Upper lobe of right lung (tissue), 1 donor: ENCODE results near the gene BPIFB3. TPM values are rescaled to one million over a fixed set of nuclear protein-coding genes. Genes with fewer than 3 reads are reported as not detected.

Experiments used
- ATAC-seq: fragments of 200-7000 bp; cut with Tn5 transposase; one replicate; pipeline ENCODE4 v1.9.1; 2020; ENCODE audit warnings: mild to moderate bottlenecking, moderate library complexity
- DNase-seq: peaks from one replicate; pipeline ENCODE4 v3.0.0-alpha.2; 2020
- H3K27ac ChIP-seq: fragments of 200-600 bp; one replicate; pipeline ENCODE4 v1.8.0; 2022
- H3K27me3 ChIP-seq: fragments of 200-600 bp; one replicate; pipeline ENCODE4 v1.8.0; 2022; ENCODE audit warnings: mild to moderate bottlenecking
- H3K36me3 ChIP-seq: fragments of 200-600 bp; one replicate; pipeline ENCODE4 v1.8.0; 2022
- H3K4me1 ChIP-seq: fragments of 200-600 bp; one replicate; pipeline ENCODE4 v1.8.0; 2022
- H3K4me3 ChIP-seq: fragments of 200-600 bp; one replicate; pipeline ENCODE4 v1.8.0; 2022; ENCODE audit warnings: mild to moderate bottlenecking
- H3K9me3 ChIP-seq: fragments of 200-600 bp; one replicate; pipeline ENCODE4 v1.8.0; 2022
- intact Hi-C: fragments of 100-400 bp; cut with DNase I; formaldehyde crosslinking; loops from one replicate; pipeline ENCODE4 v1.11.0; 2022
- total RNA-seq: library from RNA; stranded (reverse); fragmentation: NEBNext Ultra II Directional; extraction: Animal tissue kit (Norgen Biotek cat#: 25700); gene quantifications from one replicate; pipeline ENCODE4 v1.2.1, GENCODE V29; 2021
- TF ChIP-seq, protein P1 (sequence below): fragments of 200-600 bp; IDR thresholded peaks from one replicate; pipeline ENCODE4 v1.8.0; 2022; ENCODE audit warnings: antibody characterized with exemption
- donor health status: DM: no; HTN: yes; CAD: no; lungs with severe emphysema.

BPIFB3 gene
- total RNA-seq, 1 donor from 2014 or later = not detected

DNA sequence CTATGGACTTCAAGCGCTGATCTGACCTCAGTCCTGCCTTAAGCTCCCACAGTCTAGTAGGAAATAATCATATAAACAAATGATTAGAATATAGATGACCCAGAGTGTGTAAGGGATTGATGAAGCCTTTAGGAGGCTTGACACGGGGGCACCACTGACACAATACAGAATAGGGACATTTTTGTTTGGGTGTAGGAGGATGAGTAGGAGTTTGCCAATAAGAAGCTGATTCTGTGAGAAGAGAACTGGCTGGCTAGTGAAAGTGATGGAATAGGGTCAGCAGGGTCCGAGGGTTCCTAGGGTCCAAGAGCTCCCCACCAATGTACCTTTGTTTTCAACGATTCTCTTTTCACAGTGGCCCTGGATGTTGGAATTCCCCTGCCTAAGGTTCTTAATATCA, 18.7 kb downstream of the BPIFB3 start:
- intact Hi-C loops = no loop called here
- ATAC-seq = no peak

DNA sequence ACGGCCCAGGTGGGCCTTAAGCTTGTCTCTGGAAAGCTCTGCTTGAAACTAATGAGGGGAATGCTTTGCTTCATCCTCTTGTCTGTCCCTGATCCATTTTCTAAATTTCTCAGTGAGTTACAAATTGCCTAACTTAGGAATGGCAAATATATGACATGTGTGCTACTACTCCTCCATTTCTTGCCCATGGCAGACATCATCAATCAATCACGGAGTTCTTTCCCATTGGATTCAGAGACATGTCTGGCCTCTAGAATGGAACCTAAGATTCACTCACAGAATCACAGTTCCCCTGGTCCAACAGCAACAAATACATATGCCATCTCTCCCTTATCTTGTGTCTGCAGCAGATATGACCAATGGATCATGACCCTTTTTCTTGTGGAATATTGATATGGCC, 19.1 kb downstream of the BPIFB3 start:
- intact Hi-C loops = no loop called here
- TF ChIP-seq, protein P1, sequence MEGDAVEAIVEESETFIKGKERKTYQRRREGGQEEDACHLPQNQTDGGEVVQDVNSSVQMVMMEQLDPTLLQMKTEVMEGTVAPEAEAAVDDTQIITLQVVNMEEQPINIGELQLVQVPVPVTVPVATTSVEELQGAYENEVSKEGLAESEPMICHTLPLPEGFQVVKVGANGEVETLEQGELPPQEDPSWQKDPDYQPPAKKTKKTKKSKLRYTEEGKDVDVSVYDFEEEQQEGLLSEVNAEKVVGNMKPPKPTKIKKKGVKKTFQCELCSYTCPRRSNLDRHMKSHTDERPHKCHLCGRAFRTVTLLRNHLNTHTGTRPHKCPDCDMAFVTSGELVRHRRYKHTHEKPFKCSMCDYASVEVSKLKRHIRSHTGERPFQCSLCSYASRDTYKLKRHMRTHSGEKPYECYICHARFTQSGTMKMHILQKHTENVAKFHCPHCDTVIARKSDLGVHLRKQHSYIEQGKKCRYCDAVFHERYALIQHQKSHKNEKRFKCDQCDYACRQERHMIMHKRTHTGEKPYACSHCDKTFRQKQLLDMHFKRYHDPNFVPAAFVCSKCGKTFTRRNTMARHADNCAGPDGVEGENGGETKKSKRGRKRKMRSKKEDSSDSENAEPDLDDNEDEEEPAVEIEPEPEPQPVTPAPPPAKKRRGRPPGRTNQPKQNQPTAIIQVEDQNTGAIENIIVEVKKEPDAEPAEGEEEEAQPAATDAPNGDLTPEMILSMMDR = no peak
- ATAC-seq = no peak

More for the DNA sequence above, 18.7 kb downstream of the BPIFB3 start:
- no peaks in the 10 kb centered on the region for H3K27me3 ChIP-seq
- H3K36me3 ChIP-seq = no peaks in the 10 kb centered on the region
- no peak overlapping the region for H3K27ac ChIP-seq
- no peaks in the 10 kb centered on the region for H3K4me1 ChIP-seq
- TF ChIP-seq, protein P1 = no peak
- no peaks in the 10 kb centered on the region for H3K9me3 ChIP-seq
- H3K4me3 ChIP-seq = no peak overlapping the region
- no peak for DNase-seq

GRCh38 chr20:33074675-33075074, 21.0 kb downstream of the BPIFB3 start:
- Histone ChIP-seq H3K27ac (no peak overlapping the region), H3K4me3 (no peak overlapping the region), H3K4me1 (no peaks in the 10 kb centered on the region), H3K36me3 (no peaks in the 10 kb centered on the region), H3K27me3 (no peaks in the 10 kb centered on the region), H3K9me3 (no peaks in the 10 kb centered on the region)
- intact Hi-C loops = no loop called here
- ATAC-seq = no peak
- no peak for DNase-seq
- TF ChIP-seq, protein P1 = no peak

More for the DNA sequence above, 19.1 kb downstream of the BPIFB3 start:
- Histone ChIP-seq H3K27me3 (no peaks in the 10 kb centered on the region), H3K9me3 (no peaks in the 10 kb centered on the region), H3K27ac (no peak overlapping the region), H3K4me3 (no peak overlapping the region), H3K36me3 (no peaks in the 10 kb centered on the region), H3K4me1 (no peaks in the 10 kb centered on the region)
- no peak for DNase-seq

DNA sequence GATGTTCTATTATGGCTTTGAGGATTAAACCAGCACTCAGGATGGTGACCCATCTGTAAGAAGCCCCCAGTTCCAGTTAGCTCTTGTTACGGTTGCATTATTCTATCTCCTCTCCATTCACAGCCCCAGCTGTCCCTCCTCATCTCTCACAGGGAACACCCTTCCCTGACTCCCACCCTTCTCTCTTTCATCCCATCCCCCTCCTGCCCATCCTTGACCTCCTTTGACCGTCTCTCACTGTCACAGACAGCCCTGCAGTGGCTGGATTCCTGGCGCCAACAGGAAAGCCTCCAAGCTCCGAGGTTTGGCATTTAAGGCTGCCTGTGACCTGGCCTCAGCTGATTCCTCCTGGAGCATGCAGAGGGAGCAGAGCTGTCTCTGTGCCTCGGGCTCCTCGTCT, 21.6 kb downstream of the BPIFB3 start:
- TF ChIP-seq, protein P1 = no peak
- Histone ChIP-seq H3K4me3 (no peak overlapping the region), H3K9me3 (no peaks in the 10 kb centered on the region), H3K36me3 (no peaks in the 10 kb centered on the region), H3K27ac (no peak overlapping the region), H3K4me1 (no peaks in the 10 kb centered on the region), H3K27me3 (no peaks in the 10 kb centered on the region)
- ATAC-seq (no peak), DNase-seq (no peak)
- intact Hi-C loops = no loop called here

GRCh38 chr20:33076662-33077372, 23.1 kb downstream of the BPIFB3 start:
- H3K36me3 ChIP-seq = no peaks in the 10 kb centered on the region
- DNase-seq = no peak
- H3K9me3 ChIP-seq = no peaks in the 10 kb centered on the region
- no peaks in the 10 kb centered on the region for H3K4me1 ChIP-seq
- H3K4me3 ChIP-seq = no peak overlapping the region
- H3K27ac ChIP-seq = no peak overlapping the region
- TF ChIP-seq, protein P1 = peak; percentile 10
- no peak for ATAC-seq
- intact Hi-C loops = no loop called here
- no peaks in the 10 kb centered on the region for H3K27me3 ChIP-seq

DNA sequence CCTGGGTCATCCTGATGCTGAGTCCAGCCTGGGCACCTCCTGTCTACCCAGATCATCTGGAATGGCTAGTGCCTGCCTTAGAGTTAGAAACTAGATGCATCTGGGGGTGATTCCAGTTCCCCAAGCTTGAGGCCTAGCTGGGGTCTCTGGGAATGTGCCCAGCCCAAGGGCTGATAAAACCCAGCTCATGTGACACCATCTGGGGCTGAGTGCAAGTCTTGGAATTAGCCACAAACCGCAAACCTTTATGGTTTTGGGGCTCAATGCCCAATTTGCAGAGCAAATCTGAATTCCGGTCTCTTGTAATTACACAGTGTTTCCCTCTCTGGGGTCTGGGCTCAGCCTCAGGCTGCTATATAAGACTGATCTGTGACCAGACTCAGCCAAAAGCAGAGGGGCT, 25.6 kb downstream of the BPIFB3 start, which contains the start of gene BPIFB4:
BPIFB4 (plus strand) TSS at position 385 of the 400 bp plus-strand sequence. CDS start 1,884 bp downstream, outside the sequence.
- Histone ChIP-seq H3K4me3 (no peak within 1 kb of the TSS), H3K27me3 (no peaks in the 10 kb centered on the region), H3K27ac (no peak within 1 kb of the TSS), H3K4me1 (no peaks in the 10 kb centered on the region), H3K36me3 (no peaks in the 10 kb centered on the region), H3K9me3 (no peaks in the 10 kb centered on the region)
- intact Hi-C loops = no loop called here
- TF ChIP-seq, protein P1 = no peak
- DNase-seq (no peak), ATAC-seq (no peak)
